Activated naive CD4-positive, alpha-beta T cell treated with anti-CD3 and anti-CD28 coated beads for 36 hours (primary cell): ENCODE measurements around the gene OAF. TPM values are rescaled to one million over a fixed set of nuclear protein-coding genes. Genes with fewer than 3 reads are reported as not detected.
"Not testable (repeated sequence)": the region's sequence is repeated elsewhere in the genome, so short reads cannot be mapped to it uniquely, and the experiment has no call there.

ENCODE experiments used
- CTCF ChIA-PET: fragments of 350-600 bp; sonication (Branson Sonifier 250); formaldehyde crosslinking; loops from one replicate; lab custom pipeline; 2021; ENCODE audit warnings: antibody characterized with exemption; lab: Charles Lee
- DNase-seq: peaks from one replicate; pipeline ENCODE4 v3.0.0-alpha.2; 2020
- H3K27ac Mint-ChIP-seq: one replicate; pipeline ENCODE4 v1.8.0; 2021; ENCODE audit warnings: mild to moderate bottlenecking, mixed read lengths
- H3K27me3 Mint-ChIP-seq: one replicate; pipeline ENCODE4 v1.8.0; 2021; ENCODE audit warnings: low read depth, mixed read lengths
- H3K36me3 Mint-ChIP-seq: one replicate; pipeline ENCODE4 v1.8.0; 2021; ENCODE audit warnings: low read depth, mixed read lengths
- H3K4me1 Mint-ChIP-seq: one replicate; pipeline ENCODE4 v1.8.0; 2021; ENCODE audit warnings: low read depth, mixed read lengths
- H3K4me3 Mint-ChIP-seq: one replicate; pipeline ENCODE4 v1.8.0; 2021; ENCODE audit warnings: mild to moderate bottlenecking, moderate library complexity, mixed read lengths
- H3K9me3 Mint-ChIP-seq: one replicate; pipeline ENCODE4 v1.8.0; 2021; ENCODE audit warnings: mixed read lengths
- intact Hi-C: fragments of 100-400 bp; cut with micrococcal nuclease; formaldehyde crosslinking; loops from one replicate; pipeline ENCODE4 v1.15.1; 2023
- total RNA-seq, 2 experiments: library from RNA; stranded (reverse); gene quantifications; one replicate each; pipeline ENCODE4 v1.2.3, GENCODE V29; 2021

The OAF gene
- total RNA-seq, 2 experiments from 2014 or later, result 1.5 to 1.6 TPM

- Mint-ChIP-seq H3K9me3 (no peaks in the 10 kb centered on the region), H3K27ac (no peak overlapping the region), H3K36me3 (no peaks in the 10 kb centered on the region), H3K4me3 (no peak overlapping the region), H3K27me3 (peaks cover 34% of the 10 kb centered on the region), H3K4me1 (no peaks in the 10 kb centered on the region)
- CTCF ChIA-PET, result interaction anchor here (0.7 to 1.2 kb wide), 3 partner anchors 55 to 128 kb away, joined by 4 to 8 read pairs (median 4); no protein-coding TSS in a partner anchor
- no peak for DNase-seq
- intact Hi-C loops, result loop anchor here (5.0 kb wide), 1 partner anchor 37 kb away; the partner anchor contains the start of gene OAF
Measured at GRCh38 chr11:120174866-120175265, 36.0 kb upstream of the OAF start.

DNA sequence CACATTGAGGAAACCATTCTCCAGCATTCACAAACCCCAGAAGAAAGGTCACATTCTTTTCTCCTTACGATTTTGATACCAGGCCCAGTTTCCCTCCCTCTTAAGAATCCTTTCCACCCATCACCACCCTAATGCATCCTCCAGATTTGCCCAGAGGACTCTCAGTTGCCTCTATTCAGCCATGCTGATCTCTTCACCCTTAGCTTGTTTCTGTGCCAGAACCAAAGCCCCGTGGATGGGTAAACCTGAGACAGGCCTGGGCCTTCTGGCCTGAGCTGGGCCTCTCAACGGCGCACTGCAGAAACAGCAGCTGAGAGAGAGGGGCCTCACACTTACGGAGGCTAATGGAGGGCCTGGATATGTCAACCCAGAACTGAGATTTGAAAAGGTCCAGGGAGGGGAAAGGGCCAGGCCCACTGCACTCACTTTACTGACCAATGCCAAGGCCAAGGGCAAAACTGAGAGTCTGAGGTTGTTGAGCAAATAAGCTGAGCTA is 32.2 kb upstream of the OAF start:
- H3K27me3 Mint-ChIP-seq, result peaks cover 6% of the 10 kb centered on the region
- DNase-seq, result no peak
- H3K27ac Mint-ChIP-seq, result no peak overlapping the region
- intact Hi-C loops, result no loop called here
- no peak overlapping the region for H3K4me3 Mint-ChIP-seq
- H3K9me3 Mint-ChIP-seq, result no peaks in the 10 kb centered on the region
- no peaks in the 10 kb centered on the region for H3K36me3 Mint-ChIP-seq
- no peaks in the 10 kb centered on the region for H3K4me1 Mint-ChIP-seq
- CTCF ChIA-PET, result interaction anchor here (0.9 to 1.1 kb wide), 2 partner anchors 10 to 34 kb away, joined by 3 to 4 read pairs; no protein-coding TSS in a partner anchor

DNA sequence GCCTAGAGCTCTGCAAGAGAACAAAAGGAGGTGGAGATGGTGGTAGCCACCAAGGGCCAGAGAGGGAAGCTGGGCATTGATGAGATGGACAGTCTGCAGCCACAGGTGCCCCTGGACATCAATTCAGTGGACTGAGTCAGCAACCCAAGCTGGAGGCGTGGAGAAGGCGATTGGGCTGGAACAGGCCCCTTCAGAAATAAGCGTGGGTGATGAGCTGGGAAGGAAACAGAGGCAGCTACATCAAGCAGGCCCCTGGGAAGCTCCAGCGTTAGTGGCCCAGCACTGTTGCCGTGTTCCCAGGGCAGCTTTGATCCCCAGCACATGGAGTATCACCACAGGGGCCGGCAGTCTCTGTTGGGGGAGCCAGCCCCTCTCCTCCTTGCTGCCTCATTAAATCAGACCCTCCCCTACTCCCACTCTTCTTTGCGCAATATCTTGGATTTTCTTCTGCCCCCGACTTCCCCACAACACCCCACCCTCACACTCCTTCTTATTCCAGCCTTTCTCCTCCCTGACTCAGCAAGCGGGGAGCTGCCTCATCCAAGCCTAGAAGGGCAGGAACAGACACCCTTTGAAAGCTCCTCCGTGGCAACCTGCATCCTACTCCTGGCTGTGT is 31.7 kb upstream of the OAF start:
- intact Hi-C loops, result no loop called here
- H3K9me3 Mint-ChIP-seq, result no peaks in the 10 kb centered on the region
- H3K4me3 Mint-ChIP-seq, result no peak overlapping the region
- CTCF ChIA-PET, result interaction anchor here (1.1 to 1.7 kb wide), 2 partner anchors 34 to 50 kb away, joined by 3 to 6 read pairs; no protein-coding TSS in a partner anchor
- H3K4me1 Mint-ChIP-seq, result no peaks in the 10 kb centered on the region
- H3K36me3 Mint-ChIP-seq, result no peaks in the 10 kb centered on the region
- H3K27me3 Mint-ChIP-seq, result peaks cover 6% of the 10 kb centered on the region
- H3K27ac Mint-ChIP-seq, result no peak overlapping the region
- DNase-seq, result no peak

DNA sequence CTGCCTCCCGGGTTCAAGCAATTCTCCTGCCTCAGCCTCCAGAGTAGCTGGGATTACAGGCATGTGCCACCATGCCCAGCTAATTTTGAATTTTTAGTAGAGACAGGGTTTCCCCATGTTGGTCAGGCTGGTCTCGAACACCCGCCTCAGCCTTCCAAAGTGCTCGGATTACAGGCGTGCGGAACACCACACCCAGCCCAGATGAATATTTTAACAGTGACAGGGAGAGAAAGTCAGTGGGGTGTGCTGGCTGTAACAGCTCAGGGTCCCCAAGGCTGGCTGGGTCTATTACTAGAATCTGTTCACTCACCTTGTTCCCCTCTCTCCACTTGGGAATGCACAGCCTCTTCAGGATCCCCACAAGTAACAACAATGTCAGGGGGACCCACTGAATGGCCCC is 30.8 kb upstream of the OAF start:
- H3K4me1 Mint-ChIP-seq, H3K27ac Mint-ChIP-seq, H3K36me3 Mint-ChIP-seq, H3K27me3 Mint-ChIP-seq, DNase-seq, intact Hi-C loops, H3K4me3 Mint-ChIP-seq, H3K9me3 Mint-ChIP-seq: not testable (repeated sequence)
- CTCF ChIA-PET, result interaction anchor here (1.7 kb wide), 1 partner anchor 50 kb away, joined by 6 read pairs; no protein-coding TSS in a partner anchor

GRCh38 chr11:120180551-120181232 is 30.1 kb upstream of the OAF start:
- Mint-ChIP-seq H3K4me1 (no peaks in the 10 kb centered on the region), H3K9me3 (no peaks in the 10 kb centered on the region), H3K27me3 (peaks cover 4% of the 10 kb centered on the region), H3K27ac (no peak overlapping the region), H3K36me3 (no peaks in the 10 kb centered on the region), H3K4me3 (no peak overlapping the region)
- intact Hi-C loops, result no loop called here
- CTCF ChIA-PET, result interaction anchor here (1.7 kb wide), 1 partner anchor 49 kb away, joined by 6 read pairs; no protein-coding TSS in a partner anchor
- no peak for DNase-seq

DNA sequence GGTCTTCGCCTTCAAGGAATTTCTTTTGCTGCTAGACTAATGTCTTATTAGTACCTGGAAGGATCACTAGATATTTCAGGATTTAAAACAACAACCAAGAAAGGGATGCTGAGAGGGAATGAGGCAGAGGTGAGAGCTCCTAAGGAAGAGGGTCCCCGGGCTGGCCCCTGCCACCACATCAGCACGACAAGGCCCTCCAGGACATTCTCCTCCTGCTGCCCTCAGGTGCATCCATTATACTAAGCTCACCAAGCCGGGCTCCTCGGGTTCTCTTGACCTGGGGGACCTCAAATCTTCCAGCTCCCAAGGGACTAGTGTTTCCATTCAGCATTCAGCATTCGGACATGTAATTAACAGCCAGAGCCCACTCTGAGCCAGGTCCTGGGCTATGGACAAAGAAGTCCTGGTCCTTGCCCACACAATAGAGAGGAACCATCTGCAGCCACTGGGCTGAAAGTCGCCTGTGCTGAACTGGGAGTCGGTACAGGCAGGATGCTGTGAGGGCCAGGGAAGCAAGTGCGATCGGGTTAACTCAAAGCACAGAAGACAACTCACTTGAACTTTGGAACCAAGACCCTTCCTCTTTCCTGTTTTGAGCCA is 29.4 kb upstream of the OAF start:
- CTCF ChIA-PET, result no interaction called here
- Mint-ChIP-seq H3K9me3 (no peaks in the 10 kb centered on the region), H3K4me1 (peaks cover 2% of the 10 kb centered on the region), H3K36me3 (no peaks in the 10 kb centered on the region), H3K4me3 (no peak overlapping the region), H3K27me3 (peaks cover 2% of the 10 kb centered on the region), H3K27ac (no peak overlapping the region)
- no peak for DNase-seq
- intact Hi-C loops, result no loop called here

GRCh38 chr11:120182372-120182771 is 28.5 kb upstream of the OAF start:
- peaks cover 8% of the 10 kb centered on the region for H3K4me1 Mint-ChIP-seq
- no peaks in the 10 kb centered on the region for H3K9me3 Mint-ChIP-seq
- H3K4me3 Mint-ChIP-seq, result no peak overlapping the region
- DNase-seq, result no peak
- CTCF ChIA-PET, result interaction anchor here (0.7 kb wide), 1 partner anchor 42 kb away, joined by 3 read pairs; no protein-coding TSS in a partner anchor
- no peak overlapping the region for H3K27ac Mint-ChIP-seq
- peaks cover 3% of the 10 kb centered on the region for H3K27me3 Mint-ChIP-seq
- intact Hi-C loops, result no loop called here
- H3K36me3 Mint-ChIP-seq, result no peaks in the 10 kb centered on the region

DNA sequence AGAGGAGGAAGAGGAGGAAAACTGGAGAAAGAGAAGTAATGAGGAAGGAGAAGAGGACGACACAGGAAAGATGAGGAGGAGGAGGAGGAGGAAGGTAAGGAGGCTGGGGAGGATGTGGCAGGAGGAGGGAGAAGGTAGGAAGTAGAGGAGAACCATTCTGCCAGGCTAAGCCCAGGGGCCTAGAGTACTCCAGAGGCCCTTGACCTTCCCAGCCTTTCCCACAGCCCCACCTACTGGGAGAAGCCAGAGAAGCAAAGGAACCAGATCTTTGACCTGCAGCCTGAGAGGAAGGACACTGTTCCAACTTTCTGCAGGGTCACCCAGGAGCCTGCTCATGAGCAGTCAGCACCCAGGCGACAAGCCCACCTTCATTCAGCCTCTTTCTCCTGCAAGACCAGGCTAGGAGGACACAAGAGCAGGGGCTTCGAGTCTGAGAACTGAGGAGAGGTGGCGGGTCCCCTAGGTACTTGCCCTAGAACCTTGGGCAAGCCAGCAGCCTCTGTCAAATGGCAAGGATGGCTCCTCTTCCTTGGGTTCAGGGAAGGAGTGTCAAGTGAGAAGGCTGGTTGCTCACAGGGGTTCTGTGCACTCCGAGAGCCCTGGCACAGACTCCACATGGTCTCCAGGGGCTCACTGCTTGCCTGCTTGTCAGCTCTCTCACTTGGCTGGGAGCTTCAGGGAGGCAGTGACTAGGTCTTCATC is 27.9 kb upstream of the OAF start:
- Mint-ChIP-seq H3K4me3 (no peak overlapping the region), H3K27ac (no peak overlapping the region), H3K9me3 (no peaks in the 10 kb centered on the region), H3K4me1 (peaks cover 8% of the 10 kb centered on the region), H3K27me3 (peaks cover 3% of the 10 kb centered on the region), H3K36me3 (no peaks in the 10 kb centered on the region)
- CTCF ChIA-PET, result interaction anchor here (0.7 kb wide), 1 partner anchor 41 kb away, joined by 3 read pairs; no protein-coding TSS in a partner anchor
- DNase-seq, result peak; percentile 11
- intact Hi-C loops, result no loop called here

DNA sequence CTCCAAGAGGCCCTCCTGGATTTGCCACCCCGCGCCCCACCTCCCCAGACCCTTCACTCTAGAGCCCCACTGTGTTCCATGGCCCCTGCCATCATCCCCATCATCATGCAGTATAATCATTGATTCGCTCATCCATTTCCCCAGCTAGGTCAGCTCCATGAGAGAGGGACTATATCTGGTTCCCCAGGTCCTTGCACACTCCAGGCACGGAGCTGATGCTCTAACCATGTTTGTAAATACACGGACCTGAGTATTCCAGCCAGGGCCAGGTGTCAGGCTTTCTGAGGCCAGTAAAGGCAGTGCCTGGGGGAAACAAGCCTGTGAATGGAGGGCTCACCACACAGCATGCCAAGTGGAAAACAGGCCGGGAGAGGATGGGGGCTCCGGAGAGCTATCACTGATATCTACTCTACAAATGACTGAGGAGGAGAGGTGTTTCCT is 27.1 kb upstream of the OAF start:
- Mint-ChIP-seq H3K4me1 (peaks cover 8% of the 10 kb centered on the region), H3K36me3 (no peaks in the 10 kb centered on the region), H3K9me3 (no peaks in the 10 kb centered on the region), H3K4me3 (no peak overlapping the region), H3K27me3 (peaks cover 3% of the 10 kb centered on the region), H3K27ac (no peak overlapping the region)
- CTCF ChIA-PET, result no interaction called here
- DNase-seq, result no peak
- intact Hi-C loops, result no loop called here

GRCh38 chr11:120184371-120184945 is 26.4 kb upstream of the OAF start:
- H3K4me3 Mint-ChIP-seq, result no peak overlapping the region
- peaks cover 8% of the 10 kb centered on the region for H3K4me1 Mint-ChIP-seq
- intact Hi-C loops, result no loop called here
- no peaks in the 10 kb centered on the region for H3K9me3 Mint-ChIP-seq
- CTCF ChIA-PET, result no interaction called here
- peaks cover 3% of the 10 kb centered on the region for H3K27me3 Mint-ChIP-seq
- no peak for DNase-seq
- H3K27ac Mint-ChIP-seq, result no peak overlapping the region
- no peaks in the 10 kb centered on the region for H3K36me3 Mint-ChIP-seq

DNA sequence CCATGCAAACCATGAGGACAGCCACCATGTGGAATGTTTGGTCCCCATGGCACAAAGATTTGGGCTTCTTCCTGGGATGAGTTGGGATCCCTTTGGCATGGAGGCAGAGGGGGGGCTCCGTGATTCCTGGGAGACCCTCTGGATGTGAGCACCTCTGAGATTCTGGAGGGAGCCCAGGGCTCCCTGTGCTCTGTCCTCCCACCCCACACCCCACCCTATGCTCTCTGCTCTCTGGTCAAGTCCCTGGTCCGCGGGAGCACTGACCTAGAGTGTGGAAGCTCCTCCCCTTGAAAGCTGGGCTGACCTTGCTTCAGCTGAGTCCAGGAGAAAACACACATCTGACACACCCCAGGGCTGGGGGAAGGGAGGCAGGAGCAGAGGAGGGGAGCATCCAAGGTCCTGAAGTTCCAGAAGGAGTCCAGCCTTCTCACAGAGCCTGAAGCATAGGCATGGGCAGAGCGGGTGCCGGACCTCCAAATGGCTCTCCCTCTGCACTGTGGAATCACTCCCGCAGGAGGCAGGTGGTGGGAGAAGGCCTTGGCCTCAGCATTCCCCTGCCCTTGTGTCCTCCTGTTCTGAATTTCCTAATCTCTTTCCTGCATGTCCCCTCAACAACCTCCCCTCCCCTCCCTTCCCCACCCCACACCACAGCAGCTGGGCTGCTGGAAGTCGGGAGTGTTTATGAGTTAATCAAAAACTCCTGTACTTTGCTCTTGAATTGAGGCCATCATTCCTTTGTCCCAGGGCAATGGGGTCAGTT is 25.7 kb upstream of the OAF start:
- CTCF ChIA-PET, result no interaction called here

More for the DNA sequence above, 25.7 kb upstream of the OAF start:
- intact Hi-C loops, result no loop called here
- H3K4me1 Mint-ChIP-seq, result peaks cover 8% of the 10 kb centered on the region
- peaks cover 3% of the 10 kb centered on the region for H3K27me3 Mint-ChIP-seq
- no peaks in the 10 kb centered on the region for H3K9me3 Mint-ChIP-seq
- no peak for DNase-seq
- no peak overlapping the region for H3K4me3 Mint-ChIP-seq
- no peaks in the 10 kb centered on the region for H3K36me3 Mint-ChIP-seq
- H3K27ac Mint-ChIP-seq, result no peak overlapping the region
